Endothelial cell of umbilical vein (primary cell): ENCODE data around the gene SCTR. TPM values are rescaled to one million over a fixed set of nuclear protein-coding genes. Genes with fewer than 3 reads are reported as not detected.

Experiments used
- BruUV-seq: library from RNA; stranded (reverse); fragments of 400-500 nt; replicated peaks from 2 replicates; lab custom pipeline; 2021; lab: Mats Ljungman, UMichigan
- CTCF ChIA-PET: fragments of 300-600, 350-600 bp; sonication (Branson Sonifier 250); formaldehyde crosslinking; loops from one replicate; lab custom pipeline; 2021; ENCODE audit warnings: antibody characterized with exemption, inconsistent platforms; lab: Charles Lee
- POLR2A ChIA-PET: fragments of 300-600, 350-600 bp; sonication (Branson Sonifier 250); formaldehyde crosslinking; loops from one replicate; lab custom pipeline; 2021; ENCODE audit warnings: antibody characterized with exemption, inconsistent platforms; lab: Charles Lee
- DNase-seq: peaks from one replicate; pipeline ENCODE4 v3.0.0-alpha.2; 2011; ENCODE audit warnings: low read depth, low spot score
- FAIRE-seq: peaks from 2 replicates; lab custom pipeline; 2011; peaks lifted over from hg19 to GRCh38; lab: Jason Lieb, UNC
- H2AFZ ChIP-seq: 2 replicates; pipeline ENCODE4 v1.6.0; 2012; ENCODE audit warnings: low read depth, low read length, control low read depth, inconsistent platforms
- H3K27ac ChIP-seq: 2 replicates; pipeline ENCODE4 v1.5.1; 2011; ENCODE audit warnings: low read depth, mild to moderate bottlenecking, control low read depth, low read length, moderate library complexity; ENCODE audit not compliant: insufficient read depth
- H3K27me3 ChIP-seq, 2 experiments: 2 replicates each; pipeline versions ENCODE4 v1.6.0 to v1.6.1; 2011; ENCODE audit warnings: low read length in 2 of 2, mixed read lengths in 1 of 2; ENCODE audit not compliant: control insufficient read depth in 2 of 2, insufficient read depth in 2 of 2
- H3K36me3 ChIP-seq, 2 experiments: 2 replicates in 1 of 2; 3 replicates in 1 of 2; pipeline ENCODE4 v1.5.1; 2011; ENCODE audit warnings: low read length in 2 of 2, mild to moderate bottlenecking in 1 of 2, moderate library complexity in 1 of 2; ENCODE audit not compliant: control insufficient read depth in 2 of 2, insufficient read depth in 2 of 2; ENCODE audit errors: extremely low read depth in 1 of 2
- H3K4me1 ChIP-seq: 3 replicates; pipeline ENCODE4 v1.5.1; 2011; ENCODE audit warnings: mild to moderate bottlenecking, low read length; ENCODE audit not compliant: control insufficient read depth, insufficient read depth; ENCODE audit errors: extremely low read depth
- H3K4me2 ChIP-seq: 2 replicates; pipeline ENCODE4 v1.6.1; 2011; ENCODE audit warnings: low read length, control low read depth, mixed read lengths; ENCODE audit not compliant: insufficient read depth
- H3K4me3 ChIP-seq, 3 experiments: fragments of 200-600 bp in 1 of 3; sonication (generic), shearing (Covaris generic) in 1 of 3; replicated peaks in 1 of 3; 2 replicates each; pipeline ENCODE4 v1.5.1; 2011 to 2016; ENCODE audit warnings: control low read depth in 3 of 3, low read length in 3 of 3, mild to moderate bottlenecking in 2 of 3, inconsistent platforms in 1 of 3, low read depth in 1 of 3, moderate library complexity in 1 of 3; ENCODE audit not compliant: insufficient read depth in 1 of 3
- H3K79me2 ChIP-seq: 2 replicates; pipeline ENCODE4 v1.6.0; 2012; ENCODE audit warnings: low read length, inconsistent platforms; ENCODE audit not compliant: control insufficient read depth, insufficient read depth
- H3K9ac ChIP-seq: replicated peaks from 2 replicates; pipeline ENCODE3; 2011; ENCODE audit warnings: low read length, control low read depth; ENCODE audit not compliant: insufficient read depth; ENCODE audit errors: extremely low read depth
- H3K9me1 ChIP-seq: replicated peaks from 3 replicates; pipeline ENCODE4 v1.6.0; 2011; ENCODE audit warnings: mild to moderate bottlenecking, low read length; ENCODE audit not compliant: control insufficient read depth, insufficient read depth; ENCODE audit errors: extremely low read depth
- H3K9me3 ChIP-seq: replicated peaks from 2 replicates; pipeline ENCODE4 v1.5.1; 2012; ENCODE audit warnings: low read length, inconsistent platforms; ENCODE audit not compliant: control insufficient read depth, insufficient read depth
- H4K20me1 ChIP-seq: replicated peaks from 2 replicates; pipeline ENCODE3; 2011; ENCODE audit warnings: mild to moderate bottlenecking, low read length; ENCODE audit not compliant: control insufficient read depth, insufficient read depth; ENCODE audit errors: extremely low read depth
- EZH2 ChIP-seq: IDR thresholded peaks from 2 replicates; pipeline ENCODE4 v1.6.1; 2012; ENCODE audit warnings: borderline replicate concordance, low read depth, mild to moderate bottlenecking, moderate library complexity, low read length, inconsistent platforms; ENCODE audit not compliant: severe bottlenecking
- FOS ChIP-seq: IDR thresholded peaks from 2 replicates; pipeline ENCODE4 v1.6.1; 2011; ENCODE audit warnings: mild to moderate bottlenecking, low read length, moderate library complexity, borderline replicate concordance; ENCODE audit not compliant: insufficient read depth
- GATA2 ChIP-seq: IDR thresholded peaks from 2 replicates; pipeline ENCODE4 v1.7.0; 2011; ENCODE audit warnings: low read depth, mild to moderate bottlenecking, moderate library complexity, mixed read lengths, low read length; ENCODE audit not compliant: insufficient read length, insufficient read depth
- JUN ChIP-seq: IDR thresholded peaks from 2 replicates; pipeline ENCODE4 v1.6.1; 2011; ENCODE audit warnings: borderline replicate concordance, low read depth; ENCODE audit not compliant: insufficient read length, insufficient read depth
- MYC ChIP-seq: IDR thresholded peaks from one replicate; pipeline ENCODE4 v1.6.1; 2011; ENCODE audit warnings: mild to moderate bottlenecking, low read depth, low read length
- POLR2A ChIP-seq: IDR thresholded peaks from 2 replicates; pipeline ENCODE4 v1.6.1; 2012; ENCODE audit warnings: low read depth, mild to moderate bottlenecking, control low read depth, low read length
- POLR2AphosphoS5 ChIP-seq: IDR thresholded peaks from 2 replicates; pipeline ENCODE4 v1.6.1; 2012; ENCODE audit warnings: low read depth, mild to moderate bottlenecking, control low read depth, low read length, moderate library complexity; ENCODE audit not compliant: insufficient read depth
- dilution Hi-C: fragments of 300-500 bp; cut with MboI; formaldehyde crosslinking; loops from one replicate; pipeline ENCODE4 v1.15.0; 2019; ENCODE audit warnings: low sequenced_read_pairs; ENCODE audit not compliant: extremely low pct_ligation_motif_present
- intact Hi-C: fragments of 100-400 bp; cut with micrococcal nuclease; formaldehyde crosslinking; loops from one replicate; pipeline ENCODE4 v1.10.0; 2022
- polyA plus RNA-seq, 4 experiments: library from polyadenylated mRNA; depleted of rRNA in 3 of 4; stranded (reverse) in 3 of 4; unstranded in 1 of 4; fragments of >200 nt; gene quantifications; 2 replicates each; pipeline versions ENCODE4 v1.2.1 to v1.2.3, GENCODE V29; 2011 to 2012; ENCODE audit warnings: missing spikeins in 1 of 4
- total RNA-seq: library from RNA; stranded (reverse); gene quantifications from 2 replicates; pipeline ENCODE4 v1.2.3, GENCODE V29; 2021
- TF ChIP-seq, protein P1 (sequence below): IDR thresholded peaks from 2 replicates; pipeline ENCODE4 v1.6.1; 2011; ENCODE audit not compliant: insufficient read depth, insufficient read length
- TF ChIP-seq, protein P2 (sequence below), 2 donors: IDR thresholded peaks; 1 replicate in 1 of 2; 2 replicates in 1 of 2; pipeline ENCODE4 v1.5.1; 2011; ENCODE audit warnings: low read length in 2 of 2, mild to moderate bottlenecking in 2 of 2, moderate library complexity in 2 of 2, control low read depth in 1 of 2, inconsistent platforms in 1 of 2, low read depth in 1 of 2; ENCODE audit not compliant: insufficient read depth in 1 of 2; ENCODE audit errors: extremely low read depth in 1 of 2

SCTR gene
- total and polyA plus RNA-seq, 2 donors (not counting 3 experiments of a cell fraction or from before 2014, with no cell fraction given) = not detected

DNA sequence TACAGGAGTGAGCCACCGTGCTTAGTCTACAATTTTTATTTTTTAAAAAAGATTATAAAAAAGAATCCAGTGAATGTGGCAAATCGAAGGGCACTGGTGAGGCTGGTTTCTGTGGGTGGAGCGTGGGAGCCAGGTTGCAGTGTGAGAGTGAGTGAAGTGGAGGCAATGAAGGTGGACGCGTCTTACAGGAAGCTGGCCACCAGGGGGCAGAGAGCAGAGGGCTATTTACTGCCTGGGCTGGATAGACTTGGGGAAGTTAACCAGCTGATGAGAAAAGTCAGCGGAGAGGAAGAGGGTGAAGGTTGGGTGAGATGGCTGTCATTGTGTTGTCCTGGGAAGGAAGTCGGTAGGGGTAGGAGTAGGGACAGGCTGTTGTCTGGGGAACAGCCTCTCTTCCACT lies 6.8 kb downstream of the SCTR start:
- no peak overlapping the region for H3K4me2 ChIP-seq
- no peak overlapping the region for H3K27ac ChIP-seq
- dilution Hi-C loops = no loop called here
- H3K9me3 ChIP-seq = no peaks in the 10 kb centered on the region
- peaks cover 2 to 6% of the 10 kb centered on the region in 2 experiments for H3K27me3 ChIP-seq
- BruUV-seq = no TSS peak
- ChIA-PET POLR2A (no interaction called here), CTCF (interaction anchor here (0.6 to 2.0 kb wide), 22 partner anchors 9 to 1163 kb away, joined by 3 to 7 read pairs (median 4); no protein-coding TSS in a partner anchor)
- no peaks in the 10 kb centered on the region for H3K36me3 ChIP-seq
- H3K4me3 ChIP-seq = no peak overlapping the region
- no peaks in the 10 kb centered on the region for H3K9me1 ChIP-seq
- peak; percentile 80 for FAIRE-seq
- peak; percentile 37 for DNase-seq
- no peaks in the 10 kb centered on the region for H3K79me2 ChIP-seq
- no peak overlapping the region for H2AFZ ChIP-seq
- H3K4me1 ChIP-seq = no peaks in the 10 kb centered on the region
- no peak overlapping the region for H3K9ac ChIP-seq
- intact Hi-C loops = loop anchor here (1.0 kb wide), 1 partner anchor 143 kb away; no protein-coding TSS in a partner anchor
- TF ChIP-seq POLR2AphosphoS5 = no peak
- TF ChIP-seq, protein P1, sequence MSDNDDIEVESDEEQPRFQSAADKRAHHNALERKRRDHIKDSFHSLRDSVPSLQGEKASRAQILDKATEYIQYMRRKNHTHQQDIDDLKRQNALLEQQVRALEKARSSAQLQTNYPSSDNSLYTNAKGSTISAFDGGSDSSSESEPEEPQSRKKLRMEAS = no peak
- TF ChIP-seq JUN = no peak
- TF ChIP-seq, protein P2, sequence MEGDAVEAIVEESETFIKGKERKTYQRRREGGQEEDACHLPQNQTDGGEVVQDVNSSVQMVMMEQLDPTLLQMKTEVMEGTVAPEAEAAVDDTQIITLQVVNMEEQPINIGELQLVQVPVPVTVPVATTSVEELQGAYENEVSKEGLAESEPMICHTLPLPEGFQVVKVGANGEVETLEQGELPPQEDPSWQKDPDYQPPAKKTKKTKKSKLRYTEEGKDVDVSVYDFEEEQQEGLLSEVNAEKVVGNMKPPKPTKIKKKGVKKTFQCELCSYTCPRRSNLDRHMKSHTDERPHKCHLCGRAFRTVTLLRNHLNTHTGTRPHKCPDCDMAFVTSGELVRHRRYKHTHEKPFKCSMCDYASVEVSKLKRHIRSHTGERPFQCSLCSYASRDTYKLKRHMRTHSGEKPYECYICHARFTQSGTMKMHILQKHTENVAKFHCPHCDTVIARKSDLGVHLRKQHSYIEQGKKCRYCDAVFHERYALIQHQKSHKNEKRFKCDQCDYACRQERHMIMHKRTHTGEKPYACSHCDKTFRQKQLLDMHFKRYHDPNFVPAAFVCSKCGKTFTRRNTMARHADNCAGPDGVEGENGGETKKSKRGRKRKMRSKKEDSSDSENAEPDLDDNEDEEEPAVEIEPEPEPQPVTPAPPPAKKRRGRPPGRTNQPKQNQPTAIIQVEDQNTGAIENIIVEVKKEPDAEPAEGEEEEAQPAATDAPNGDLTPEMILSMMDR (IDR thresholded peaks at IDR 0.05; ENCODE audit: extremely low read depth in 1 of 2, insufficient read depth in 1 of 2, low read depth in 1 of 2, low read length in 2 of 2) = peak; percentile 64 to 82
- no peak for TF ChIP-seq MYC
- H4K20me1 ChIP-seq = no peaks in the 10 kb centered on the region

DNA sequence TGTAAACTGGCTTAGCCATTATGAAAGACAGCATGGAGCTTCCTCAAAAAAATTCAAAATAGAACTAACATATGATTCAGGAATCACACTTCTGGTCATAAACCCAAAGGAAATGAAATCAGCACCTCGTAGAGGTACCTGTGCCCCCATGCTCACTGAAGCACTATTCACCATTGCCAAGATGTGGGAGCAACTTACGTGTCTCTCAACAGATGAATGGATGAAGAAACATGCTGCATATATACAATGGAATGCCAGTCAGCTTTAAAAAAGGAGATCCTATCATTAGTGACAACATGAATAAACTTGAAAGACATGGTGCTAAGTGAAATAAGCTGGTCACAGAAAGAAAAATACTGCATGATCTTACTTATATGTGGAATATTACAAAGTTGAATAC lies 8.2 kb downstream of the SCTR start:
- Histone ChIP-seq H3K9ac (no peak overlapping the region), H3K79me2 (no peaks in the 10 kb centered on the region), H3K4me1 (no peaks in the 10 kb centered on the region), H3K9me3 (no peaks in the 10 kb centered on the region), H3K27me3 (peaks cover 0 to 4% of the 10 kb centered on the region in 2 experiments), H3K27ac (no peak overlapping the region), H3K9me1 (no peaks in the 10 kb centered on the region), H4K20me1 (no peaks in the 10 kb centered on the region), H3K36me3 (no peaks in the 10 kb centered on the region), H3K4me2 (no peak overlapping the region), H2AFZ (no peak overlapping the region), H3K4me3 (no peak overlapping the region)
- FAIRE-seq = no peak
- ChIA-PET CTCF (interaction anchor here (1.4 kb wide), 1 partner anchor 65 kb away, joined by 3 read pairs; no protein-coding TSS in a partner anchor), POLR2A (no interaction called here)
- BruUV-seq = no TSS peak
- dilution Hi-C loops (no loop called here), intact Hi-C loops (no loop called here)
- no peak for DNase-seq
- TF ChIP-seq FOS (no peak), MYC (no peak), GATA2 (no peak), POLR2A (no peak), JUN (no peak), POLR2AphosphoS5 (no peak), EZH2 (no peak)
- TF ChIP-seq, protein P2 (IDR thresholded peaks at IDR 0.05; ENCODE audit: extremely low read depth in 1 of 2, insufficient read depth in 1 of 2, low read depth in 1 of 2, low read length in 2 of 2) = no peak
- TF ChIP-seq, protein P1 = no peak
